Measurements from ENCODE around the gene KCNIP4. TPM values are rescaled to one million over a fixed set of nuclear protein-coding genes. Genes with fewer than 3 reads are reported as not detected.

The KCNIP4 gene
- total and polyA plus RNA-seq, 2 of the 4 experiments (the other 2 are of a cell fraction), result not detected

GRCh38 chr4:21102667-21103066, 845.9 kb downstream of the KCNIP4 start:
- Histone ChIP-seq H4K20me1 (ENCODE audit: insufficient read depth, low read length) (no peaks in the 10 kb centered on the region), H2AK5ac (ENCODE audit: low read depth, low read length) (no peak overlapping the region), H2BK20ac (ENCODE audit: low read depth, low read length) (no peak overlapping the region), H3K14ac (replicated peaks; ENCODE audit: low read depth, low read length) (no peak overlapping the region), H4K91ac (ENCODE audit: insufficient read depth, low read depth, low read length) (no peak overlapping the region), H3K18ac (ENCODE audit: low read depth, low read length) (no peak overlapping the region), H3K4me1 (ENCODE audit: control insufficient read depth, insufficient read depth, low read length) (no peaks in the 10 kb centered on the region), H3K27ac (ENCODE audit: insufficient read depth, low read length) (no peak overlapping the region), H2BK5ac (ENCODE audit: low read depth, low read length, poor library complexity, severe bottlenecking) (no peak overlapping the region), H3K4me3 (ENCODE audit: insufficient read depth, low read depth, low read length) (no peak overlapping the region), H3K23ac (ENCODE audit: low read depth, low read length) (no peak overlapping the region), H3K27me3 (ENCODE audit: control insufficient read depth, insufficient read depth, low read length) (no peaks in the 10 kb centered on the region), H3K9me3 (ENCODE audit: control insufficient read depth, insufficient read depth, low read length) (no peaks in the 10 kb centered on the region), H2AK9ac (replicated peaks; ENCODE audit: low read depth, low read length, poor library complexity) (no peak overlapping the region), H3K56ac (ENCODE audit: extremely low read depth, insufficient read depth, low read length) (no peak overlapping the region), H4K8ac (ENCODE audit: low read depth in 2 of 2, low read length in 2 of 2) (no peak overlapping the region), H3K9ac (ENCODE audit: low read depth, low read length) (no peak overlapping the region), H4K5ac (ENCODE audit: low read depth, low read length) (no peak overlapping the region), H3K36me3 (ENCODE audit: control insufficient read depth, insufficient read depth, low read length) (no peaks in the 10 kb centered on the region), H3K4ac (ENCODE audit: low read depth, low read length) (no peak overlapping the region), H2BK15ac (ENCODE audit: low read depth, low read length) (no peak overlapping the region), H3K9me1 (ENCODE audit: insufficient read depth, low read length) (no peaks in the 10 kb centered on the region), H2AFZ (replicated peaks; ENCODE audit: low read length, poor library complexity) (no peak overlapping the region), H2BK120ac (ENCODE audit: low read depth, low read length) (no peak overlapping the region), H3K79me1 (ENCODE audit: low read depth in 1 of 2, low read length in 2 of 2) (no peaks in the 10 kb centered on the region), H3K4me2 (ENCODE audit: low read depth, low read length) (no peak overlapping the region)
- DNase-seq (no peak), ATAC-seq (ENCODE audit: low read depth) (no peak)
- BruUV-seq (replicated peaks), result no TSS peak
- dilution Hi-C loops (cut with HindIII; ENCODE audit: low sequenced_read_pairs, unreplicated experiment) (no loop called here), intact Hi-C loops (cut with micrococcal nuclease) (no loop called here), in situ Hi-C loops (cut with MboI; ENCODE audit: low sequenced_read_pairs) (no loop called here)
- CTCF ChIA-PET, result no interaction called here
- TF ChIP-seq BHLHE40 (IDR thresholded peaks at IDR 0.05; ENCODE audit: low read depth, low read length), result no peak
- TF ChIP-seq FOS (IDR thresholded peaks at IDR 0.05; ENCODE audit: low read depth, low read length), result no peak
- no peak for TF ChIP-seq USF2 (IDR thresholded peaks at IDR 0.05; ENCODE audit: low read depth, low read length)
- no peak for TF ChIP-seq MXI1 (IDR thresholded peaks at IDR 0.05; ENCODE audit: borderline replicate concordance, low read depth, low read length)
- TF ChIP-seq RCOR1 (IDR thresholded peaks at IDR 0.05; ENCODE audit: insufficient replicate concordance, low read length), result no peak
- no peak for TF ChIP-seq CHD1 (IDR thresholded peaks at IDR 0.05; ENCODE audit: low read depth, low read length)
- TF ChIP-seq SMC3 (IDR thresholded peaks at IDR 0.05; ENCODE audit: low read depth, low read length), result no peak
- no peak for TF ChIP-seq RFX5 (IDR thresholded peaks at IDR 0.05; ENCODE audit: low read depth, low read length)
- no peak for TF ChIP-seq CTCF (conservative IDR thresholded peaks at IDR 0.05; ENCODE audit: low read depth, low read length)
- TF ChIP-seq NFE2L2 (IDR thresholded peaks at IDR 0.05; ENCODE audit: low read depth, low read length), result no peak
- no peak for TF ChIP-seq CEBPB (IDR thresholded peaks at IDR 0.05; ENCODE audit: low read depth, low read length)
- TF ChIP-seq MAFK (IDR thresholded peaks at IDR 0.05; ENCODE audit: low read depth, low read length), result no peak
- no peak for TF ChIP-seq MAZ (IDR thresholded peaks at IDR 0.05; ENCODE audit: borderline replicate concordance, low read depth, low read length)
- POLR2A ChIA-PET (ENCODE audit: unreplicated experiment), result no interaction called here
